Activated B cell treated with CpG ODN at 0.5 μM for 24 hours (primary cell): ENCODE data around the gene EXT2. TPM values are rescaled to one million over a fixed set of nuclear protein-coding genes. Genes with fewer than 3 reads are reported as not detected.

Experiments used
- ATAC-seq: fragments of 200-7000 bp; cut with Tn5 transposase; one replicate; pipeline ENCODE4 v1.10.0; 2021; ENCODE audit warnings: low read depth, mild to moderate bottlenecking, moderate library complexity
- CTCF ChIA-PET: fragments of 350-600 bp; sonication (Branson Sonifier 250); formaldehyde crosslinking; loops from one replicate; lab custom pipeline; 2021; ENCODE audit warnings: antibody characterized with exemption; lab: Charles Lee
- POLR2A ChIA-PET: fragments of 350-600 bp; sonication (Branson Sonifier 250); formaldehyde crosslinking; loops from one replicate; lab custom pipeline; 2021; ENCODE audit warnings: antibody characterized with exemption; lab: Charles Lee
- DNase-seq: peaks from one replicate; pipeline ENCODE4 v3.0.0; 2022
- H3K27ac Mint-ChIP-seq: one replicate; pipeline ENCODE4 v1.8.0; 2020; ENCODE audit warnings: mixed read lengths
- H3K27me3 Mint-ChIP-seq: one replicate; pipeline ENCODE4 v1.8.0; 2021; ENCODE audit warnings: mixed read lengths
- H3K36me3 Mint-ChIP-seq: one replicate; pipeline ENCODE4 v1.8.0; 2021; ENCODE audit warnings: low read depth, mixed read lengths
- H3K4me1 Mint-ChIP-seq: one replicate; pipeline ENCODE4 v1.8.0; 2021; ENCODE audit warnings: mixed read lengths
- H3K4me3 Mint-ChIP-seq: one replicate; pipeline ENCODE4 v1.8.0; 2020; ENCODE audit warnings: mild to moderate bottlenecking, mixed read lengths
- H3K9me3 Mint-ChIP-seq: one replicate; pipeline ENCODE4 v1.8.0; 2020; ENCODE audit warnings: mixed read lengths
- intact Hi-C: fragments of 100-400 bp; cut with micrococcal nuclease; formaldehyde crosslinking; loops from one replicate; pipeline ENCODE4 v1.15.1; 2024
- total RNA-seq: library from RNA; stranded (reverse); gene quantifications from 2 replicates; pipeline ENCODE4 v1.2.3, GENCODE V29; 2022
- TF ChIP-seq, protein P1 (sequence below): fragments of 200-600 bp; IDR thresholded peaks from one replicate; pipeline ENCODE4 v1.8.0; 2022; ENCODE audit warnings: antibody characterized with exemption, mild to moderate bottlenecking

EXT2 gene
- total RNA-seq, 1 donor from 2014 or later: 22.1 TPM

DNA sequence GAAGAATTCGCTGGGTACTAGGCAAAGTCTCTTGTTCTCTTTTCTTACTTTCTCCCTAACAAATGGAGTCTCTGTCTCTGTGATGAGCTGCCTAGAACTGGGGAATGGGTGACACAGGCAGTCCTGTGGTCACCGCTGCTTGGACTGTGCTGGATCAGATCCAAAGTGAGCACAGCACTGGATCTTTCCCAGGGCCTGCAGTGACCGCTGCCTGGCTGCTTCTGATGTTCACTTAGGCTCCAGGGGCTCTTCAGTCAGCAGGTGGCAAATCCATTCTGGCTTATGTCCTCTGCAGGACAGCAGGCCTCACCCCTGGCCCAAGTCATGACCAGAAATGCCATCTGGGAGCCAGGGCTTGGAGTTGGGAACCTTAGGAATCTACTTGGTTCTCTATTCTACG lies 61.5 kb downstream of the EXT2 start:
- CTCF ChIA-PET: no interaction called here

DNA sequence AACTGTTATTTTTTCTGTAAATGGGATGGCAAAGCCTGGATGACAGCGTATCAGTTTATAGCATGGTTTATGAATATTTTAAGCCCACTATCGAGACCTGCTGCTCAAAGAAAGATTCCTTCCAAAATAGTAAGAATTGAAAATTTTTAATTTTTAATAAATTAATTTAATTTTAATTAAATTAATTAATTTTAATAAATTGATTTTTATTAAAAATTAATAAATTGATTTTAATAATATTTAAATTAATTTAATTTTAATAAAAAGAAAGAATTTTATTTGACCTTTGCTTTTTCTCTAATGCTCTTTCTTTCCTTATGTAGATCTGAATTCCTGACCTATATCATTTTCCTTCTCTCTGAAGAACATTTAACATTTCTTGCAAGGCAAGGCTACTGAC lies 62.9 kb downstream of the EXT2 start:
- H3K4me1 Mint-ChIP-seq: peaks cover 20% of the 10 kb centered on the region
- no peak overlapping the region for H3K27ac Mint-ChIP-seq
- H3K27me3 Mint-ChIP-seq: no peaks in the 10 kb centered on the region
- peaks cover under 1% of the 10 kb centered on the region for H3K9me3 Mint-ChIP-seq
- H3K4me3 Mint-ChIP-seq: no peak overlapping the region
- intact Hi-C loops: no loop called here
- ChIA-PET CTCF (no interaction called here), POLR2A (no interaction called here)
- TF ChIP-seq, protein P1, sequence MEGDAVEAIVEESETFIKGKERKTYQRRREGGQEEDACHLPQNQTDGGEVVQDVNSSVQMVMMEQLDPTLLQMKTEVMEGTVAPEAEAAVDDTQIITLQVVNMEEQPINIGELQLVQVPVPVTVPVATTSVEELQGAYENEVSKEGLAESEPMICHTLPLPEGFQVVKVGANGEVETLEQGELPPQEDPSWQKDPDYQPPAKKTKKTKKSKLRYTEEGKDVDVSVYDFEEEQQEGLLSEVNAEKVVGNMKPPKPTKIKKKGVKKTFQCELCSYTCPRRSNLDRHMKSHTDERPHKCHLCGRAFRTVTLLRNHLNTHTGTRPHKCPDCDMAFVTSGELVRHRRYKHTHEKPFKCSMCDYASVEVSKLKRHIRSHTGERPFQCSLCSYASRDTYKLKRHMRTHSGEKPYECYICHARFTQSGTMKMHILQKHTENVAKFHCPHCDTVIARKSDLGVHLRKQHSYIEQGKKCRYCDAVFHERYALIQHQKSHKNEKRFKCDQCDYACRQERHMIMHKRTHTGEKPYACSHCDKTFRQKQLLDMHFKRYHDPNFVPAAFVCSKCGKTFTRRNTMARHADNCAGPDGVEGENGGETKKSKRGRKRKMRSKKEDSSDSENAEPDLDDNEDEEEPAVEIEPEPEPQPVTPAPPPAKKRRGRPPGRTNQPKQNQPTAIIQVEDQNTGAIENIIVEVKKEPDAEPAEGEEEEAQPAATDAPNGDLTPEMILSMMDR: no peak
- ATAC-seq (no peak), DNase-seq (no peak)
- peaks cover 26% of the 10 kb centered on the region for H3K36me3 Mint-ChIP-seq

More for the DNA sequence above, 61.5 kb downstream of the EXT2 start:
- DNase-seq (no peak), ATAC-seq (no peak)
- intact Hi-C loops: no loop called here
- no peak overlapping the region for H3K4me3 Mint-ChIP-seq
- peaks cover 17% of the 10 kb centered on the region for H3K4me1 Mint-ChIP-seq
- peaks cover 34% of the 10 kb centered on the region for H3K36me3 Mint-ChIP-seq
- no peak overlapping the region for H3K27ac Mint-ChIP-seq
- no peaks in the 10 kb centered on the region for H3K27me3 Mint-ChIP-seq
- POLR2A ChIA-PET: no interaction called here
- TF ChIP-seq, protein P1: no peak
- H3K9me3 Mint-ChIP-seq: peaks cover 2% of the 10 kb centered on the region

DNA sequence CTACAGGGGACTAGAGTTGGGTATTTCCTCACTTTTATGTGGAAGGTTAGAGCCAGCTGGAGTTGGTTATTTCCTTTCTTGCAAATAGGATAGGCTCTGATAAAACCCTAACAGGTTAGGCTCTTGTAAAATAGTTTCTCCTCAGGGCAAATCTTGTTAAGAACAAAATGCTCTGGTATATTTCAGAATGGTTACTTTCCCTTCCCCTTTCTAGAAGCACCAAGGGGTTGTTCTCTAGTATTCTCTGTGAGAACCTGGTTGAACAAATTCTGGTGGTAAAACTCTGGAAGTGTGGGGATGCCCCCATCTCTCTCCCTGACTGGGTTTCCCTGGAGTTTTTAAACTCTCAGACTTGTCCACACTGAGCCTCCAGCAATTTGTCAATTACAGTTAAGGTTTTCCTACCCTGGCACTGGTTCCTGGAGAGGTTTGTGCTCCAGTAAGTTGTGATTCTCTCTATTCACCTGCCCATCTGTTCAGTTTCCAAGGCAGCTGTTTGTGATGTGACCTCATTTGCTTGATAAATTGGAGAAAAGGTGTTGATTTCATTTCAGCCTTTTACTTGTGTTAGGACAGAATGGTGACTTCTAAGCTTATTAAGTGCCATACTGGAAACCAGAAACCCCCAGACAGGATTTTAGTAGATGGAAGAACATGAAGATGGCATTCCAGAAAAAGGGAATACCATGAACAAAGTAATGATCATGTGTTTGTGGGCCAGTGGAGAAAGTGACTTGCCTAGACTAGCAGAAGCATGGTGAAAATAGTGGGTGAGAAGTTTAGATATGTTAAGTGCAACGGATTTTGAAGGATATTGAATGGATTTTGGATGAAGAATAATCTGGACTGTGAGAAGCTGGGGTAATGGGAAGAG lies 64.6 kb downstream of the EXT2 start:
- TF ChIP-seq, protein P1: no peak
- no peaks in the 10 kb centered on the region for H3K9me3 Mint-ChIP-seq
- no peak overlapping the region for H3K4me3 Mint-ChIP-seq
- ChIA-PET POLR2A (no interaction called here), CTCF (no interaction called here)
- H3K4me1 Mint-ChIP-seq: peaks cover 20% of the 10 kb centered on the region
- peaks cover 19% of the 10 kb centered on the region for H3K36me3 Mint-ChIP-seq
- H3K27me3 Mint-ChIP-seq: no peaks in the 10 kb centered on the region
- no peak overlapping the region for H3K27ac Mint-ChIP-seq
- intact Hi-C loops: no loop called here
- DNase-seq (no peak), ATAC-seq (no peak)

DNA sequence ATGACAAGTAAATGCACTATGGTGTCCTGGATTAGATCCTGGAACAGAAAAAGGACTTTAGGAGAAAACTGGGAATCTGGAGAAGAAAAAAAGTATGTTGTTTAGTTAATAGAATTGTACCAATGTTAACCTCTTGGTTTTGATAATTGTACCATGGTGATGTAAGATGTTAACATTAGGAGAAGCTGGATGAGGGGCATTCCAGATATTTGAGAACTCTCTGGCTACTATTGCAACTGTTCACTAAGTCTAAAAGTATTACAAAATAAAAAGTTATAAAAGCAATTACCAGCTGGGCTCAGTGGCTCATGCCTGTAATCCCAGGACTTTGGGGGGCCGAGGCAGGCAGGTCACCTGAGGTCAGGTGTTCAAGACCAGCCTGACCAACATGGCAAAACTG lies 66.5 kb downstream of the EXT2 start:
- CTCF ChIA-PET: interaction anchor here (1.3 kb wide), 1 partner anchor 31 kb away, joined by 3 read pairs; no protein-coding TSS in a partner anchor
- Mint-ChIP-seq H3K27ac (no peak overlapping the region), H3K9me3 (no peaks in the 10 kb centered on the region), H3K4me3 (no peak overlapping the region), H3K4me1 (peaks cover 20% of the 10 kb centered on the region), H3K36me3 (peaks cover 12% of the 10 kb centered on the region), H3K27me3 (no peaks in the 10 kb centered on the region)
- TF ChIP-seq, protein P1: no peak
- intact Hi-C loops: no loop called here
- ATAC-seq (no peak), DNase-seq (no peak)
- POLR2A ChIA-PET: no interaction called here

DNA sequence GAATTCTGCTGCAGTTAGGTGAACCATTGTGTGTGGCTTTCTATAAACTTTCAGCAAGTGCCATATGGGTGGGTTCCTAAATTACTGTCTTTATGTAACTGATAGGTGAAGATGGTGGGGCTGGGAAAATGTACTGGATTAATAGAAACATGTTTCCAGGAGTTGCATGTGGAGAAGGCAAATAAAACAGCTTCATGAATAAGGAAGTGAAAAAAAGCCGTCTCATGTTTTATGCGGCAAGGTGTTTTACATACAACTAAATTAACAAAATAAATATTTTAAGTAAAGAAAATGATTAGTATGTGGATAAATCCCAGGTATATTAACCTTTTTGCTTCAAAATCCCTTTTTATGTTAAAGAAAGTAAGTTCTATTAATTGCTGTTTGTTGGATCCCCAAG lies 67.2 kb downstream of the EXT2 start:
- DNase-seq (no peak), ATAC-seq (no peak)
- peaks cover 12% of the 10 kb centered on the region for H3K36me3 Mint-ChIP-seq
- TF ChIP-seq, protein P1: no peak
- intact Hi-C loops: no loop called here
- no peaks in the 10 kb centered on the region for H3K9me3 Mint-ChIP-seq
- H3K27ac Mint-ChIP-seq: no peak overlapping the region
- no peak overlapping the region for H3K4me3 Mint-ChIP-seq
- H3K27me3 Mint-ChIP-seq: no peaks in the 10 kb centered on the region
- ChIA-PET POLR2A (no interaction called here), CTCF (interaction anchor here (1.3 kb wide), 1 partner anchor 31 kb away, joined by 3 read pairs; no protein-coding TSS in a partner anchor)
- peaks cover 20% of the 10 kb centered on the region for H3K4me1 Mint-ChIP-seq
